A549 (cell line): Measurements from ENCODE around the gene ADARB2. TPM values are rescaled to one million over a fixed set of nuclear protein-coding genes. Genes with fewer than 3 reads are reported as not detected.

Experiments used
- ATAC-seq, 2 experiments: fragments of 200-7000 bp in 1 of 2; fragments of >200 bp in 1 of 2; cut with Nextera tagmentation in 1 of 2; cut with Tn5 transposase in 1 of 2; 3 replicates each; pipeline versions ENCODE4 v1.8.0 to v1.9.1; 2018 to 2020; ENCODE audit warnings: mild to moderate bottlenecking in 1 of 2, moderate library complexity in 1 of 2
- CTCF ChIA-PET: fragments of 300-600 bp; sonication (Branson Sonifier 250); formaldehyde crosslinking; extraction: SDS; loops from one replicate; lab custom pipeline; 2021; ENCODE audit warnings: antibody characterized with exemption, inconsistent platforms; lab: Yijun Ruan, JAX
- POLR2A ChIA-PET: fragments of 350-600 bp; formaldehyde crosslinking; extraction: SDS; loops from one replicate; lab custom pipeline; 2021; ENCODE audit warnings: antibody characterized with exemption, inconsistent platforms; lab: Yijun Ruan, JAX
- DNase-seq, 2 experiments: peaks; one replicate each; pipeline versions ENCODE4 v3.0.0 to v3.0.0-alpha.2; 2011 to 2016; ENCODE audit warnings: low read depth in 1 of 2, low spot score in 1 of 2
- FAIRE-seq: peaks from 2 replicates; lab custom pipeline; 2011; peaks lifted over from hg19 to GRCh38; lab: Jason Lieb, UNC
- H3K27ac ChIP-seq, 2 experiments: fragments of >200 bp; sonication (Bioruptor Twin); formaldehyde crosslinking; 3 replicates each; pipeline ENCODE4 v1.5.1; 2016 to 2017
- H3K4me1 ChIP-seq: fragments of >200 bp; sonication (Bioruptor Twin); formaldehyde crosslinking; 3 replicates; pipeline ENCODE4 v1.6.1; 2016
- H3K4me2 ChIP-seq: fragments of >200 bp; sonication (Bioruptor Twin); formaldehyde crosslinking; 3 replicates; pipeline ENCODE4 v1.6.1; 2016
- H3K4me3 ChIP-seq: fragments of >200 bp; sonication (Bioruptor Twin); formaldehyde crosslinking; 3 replicates; pipeline ENCODE4 v1.5.1; 2016
- H3K9me3 ChIP-seq: fragments of >200 bp; sonication (Bioruptor Twin); formaldehyde crosslinking; 3 replicates; pipeline ENCODE4 v1.6.1; 2016
- ATOH8 ChIP-seq: fragments of 250-450 bp; sonication (Bioruptor Pico); IDR thresholded peaks from 2 replicates; pipeline ENCODE4 v1.5.0; 2020; ENCODE audit warnings: low read depth, mild to moderate bottlenecking, moderate library complexity
- BCL3 ChIP-seq: fragments of >200 bp; sonication (Bioruptor Twin); formaldehyde crosslinking; IDR thresholded peaks from 3 replicates; pipeline ENCODE4 v1.6.1; 2016
- CBX8 ChIP-seq: fragments of 200-600 bp; sonication (generic); IDR thresholded peaks from 2 replicates; pipeline ENCODE4 v1.6.1; 2016
- CEBPB ChIP-seq, 2 experiments: fragments of >200 bp in 1 of 2; sonication (Bioruptor Twin) in 1 of 2; formaldehyde crosslinking in 1 of 2; IDR thresholded peaks; 2 replicates each; pipeline ENCODE4 v1.6.1; 2012 to 2016
- CHD4 ChIP-seq: fragments of 200-600 bp; sonication (generic); IDR thresholded peaks from 2 replicates; pipeline ENCODE4 v1.6.1; 2016; ENCODE audit warnings: antibody characterized with exemption, mild to moderate bottlenecking, borderline replicate concordance
- E2F6 ChIP-seq: IDR thresholded peaks from 2 replicates; pipeline ENCODE4 v1.6.1; 2012; ENCODE audit warnings: low read depth, borderline replicate concordance
- EHF ChIP-seq: fragments of 250-450 bp; sonication (Bioruptor Pico); IDR thresholded peaks from 2 replicates; pipeline ENCODE4 v1.5.0; 2020; ENCODE audit warnings: mild to moderate bottlenecking
- EHMT2 ChIP-seq: fragments of 200-600 bp; sonication (generic); IDR thresholded peaks from 2 replicates; pipeline ENCODE4 v1.6.1; 2016; ENCODE audit warnings: antibody characterized with exemption, low read depth, mild to moderate bottlenecking, moderate library complexity
- ELK1 ChIP-seq: fragments of 150-350 bp; IDR thresholded peaks from 2 replicates; pipeline ENCODE4 v1.6.1; 2014; ENCODE audit warnings: low read depth, mild to moderate bottlenecking, low read length
- FOSB ChIP-seq: fragments of 250-450 bp; sonication (Bioruptor Pico); IDR thresholded peaks from 2 replicates; pipeline ENCODE4 v1.5.0; 2020; ENCODE audit warnings: mild to moderate bottlenecking, moderate library complexity
- GATA3 ChIP-seq: IDR thresholded peaks from 2 replicates; pipeline ENCODE4 v1.6.1; 2012; ENCODE audit warnings: borderline replicate concordance
- HES2 ChIP-seq: fragments of >200 bp; sonication (Bioruptor Twin); formaldehyde crosslinking; IDR thresholded peaks from 2 replicates; pipeline ENCODE4 v1.6.1; 2016
- HEYL ChIP-seq: fragments of 250-450 bp; sonication (Bioruptor Pico); IDR thresholded peaks from 2 replicates; pipeline ENCODE4 v1.8.0; 2021; ENCODE audit warnings: mild to moderate bottlenecking, moderate library complexity
- HOXA7 ChIP-seq: fragments of 250-450 bp; sonication (Bioruptor Pico); IDR thresholded peaks from 2 replicates; pipeline ENCODE4 v1.5.0; 2020; ENCODE audit warnings: mild to moderate bottlenecking, moderate library complexity
- HOXB13 ChIP-seq: fragments of 250-450 bp; sonication (Bioruptor Pico); IDR thresholded peaks from 2 replicates; pipeline ENCODE4 v1.5.0; 2020; ENCODE audit warnings: low read depth, mild to moderate bottlenecking, moderate library complexity
- HOXB5 ChIP-seq: fragments of 250-450 bp; sonication (Bioruptor Pico); IDR thresholded peaks from 2 replicates; pipeline ENCODE4 v1.5.0; 2020; ENCODE audit warnings: mild to moderate bottlenecking, moderate library complexity
- JUNB ChIP-seq: fragments of >200 bp; sonication (Bioruptor Twin); formaldehyde crosslinking; IDR thresholded peaks from 2 replicates; pipeline ENCODE4 v1.6.1; 2016
- KDM5A ChIP-seq: fragments of 200-600 bp; sonication (generic); IDR thresholded peaks from 2 replicates; pipeline ENCODE4 v1.6.1; 2016; ENCODE audit warnings: antibody characterized with exemption, mild to moderate bottlenecking
- MAX ChIP-seq: IDR thresholded peaks from 2 replicates; pipeline ENCODE4 v1.6.1; 2012
- NFE2L2 ChIP-seq: fragments of 150-350 bp; conservative IDR thresholded peaks from 2 replicates; pipeline ENCODE4 v1.6.1; 2014; ENCODE audit warnings: low read length
- PBX3 ChIP-seq: IDR thresholded peaks from 2 replicates; pipeline ENCODE4 v1.6.1; 2012
- PHF8 ChIP-seq: fragments of 200-600 bp; sonication (generic); IDR thresholded peaks from 2 replicates; pipeline ENCODE4 v1.6.1; 2016; ENCODE audit warnings: low read depth, mild to moderate bottlenecking, antibody characterized with exemption, moderate library complexity, borderline replicate concordance
- POLR2AphosphoS2 ChIP-seq: conservative IDR thresholded peaks from 2 replicates; pipeline ENCODE4 v1.6.1; 2012; ENCODE audit warnings: low read length, improper control_type of control experiment, inconsistent platforms
- RAD21 ChIP-seq, 2 experiments: fragments of >200 bp in 1 of 2; sonication (Bioruptor Twin) in 1 of 2; formaldehyde crosslinking in 1 of 2; IDR thresholded peaks in 1 of 2; conservative IDR thresholded peaks in 1 of 2; 2 replicates in 1 of 2; 3 replicates in 1 of 2; pipeline ENCODE4 v1.6.1; 2012 to 2018; ENCODE audit warnings: inconsistent platforms in 1 of 2
- RCOR1 ChIP-seq: fragments of 150-350 bp; IDR thresholded peaks from 2 replicates; pipeline ENCODE4 v1.6.1; 2014; ENCODE audit warnings: antibody characterized with exemption, low read length, low read depth
- RNF2 ChIP-seq: fragments of 200-600 bp; sonication (generic); IDR thresholded peaks from 2 replicates; pipeline ENCODE4 v1.6.1; 2016; ENCODE audit warnings: low read depth, mild to moderate bottlenecking, antibody characterized with exemption, moderate library complexity, borderline replicate concordance
- SMC3 ChIP-seq: fragments of >200 bp; sonication (Bioruptor Twin); formaldehyde crosslinking; IDR thresholded peaks from 3 replicates; pipeline ENCODE4 v1.6.1; 2018; ENCODE audit warnings: inconsistent platforms
- TFCP2L1 ChIP-seq: fragments of 250-450 bp; sonication (Bioruptor Pico); IDR thresholded peaks from 2 replicates; pipeline ENCODE4 v1.5.0; 2021; ENCODE audit warnings: mild to moderate bottlenecking
- TP53 ChIP-seq: fragments of 250-450 bp; sonication (Bioruptor Pico); IDR thresholded peaks from 2 replicates; pipeline ENCODE4 v1.5.0; 2021; ENCODE audit warnings: mild to moderate bottlenecking, moderate library complexity
- USF2 ChIP-seq: fragments of 450-650 bp; IDR thresholded peaks from 2 replicates; pipeline ENCODE4 v1.6.1; 2014; ENCODE audit warnings: antibody characterized with exemption
- WGBS: methylation state at CpG from one replicate; pipeline ENCODE4 v1.1.6; 2017; ENCODE audit errors: missing lambda C conversion rate; 5-methylcytosine and 5-hydroxymethylcytosine counted together
- polyA plus RNA-seq, 4 experiments: library from polyadenylated mRNA; depleted of rRNA in 3 of 4; stranded (reverse); fragments of >200 nt; fragmentation: RNase III in 1 of 4; extraction: RNeasy Plus Mini Kit Qiagen cat#74134 plus additional on column Dnase treatment in 1 of 4; gene quantifications; 2 replicates in 3 of 4; 3 replicates in 1 of 4; pipeline ENCODE4 v1.2.3, GENCODE V29; 2011 to 2017

ADARB2 gene
- polyA plus RNA-seq, 2 of the 4 experiments (the other 2 are of a cell fraction) = not detected

GRCh38 chr10:1160561-1161314 is 576.6 kb downstream of the ADARB2 start:
- CTCF ChIA-PET = interaction anchor here (0.7 to 1.4 kb wide), 2 partner anchors 12 to 19 kb away, joined by 3 to 4 read pairs; no protein-coding TSS in a partner anchor
- DNase-seq = no peak
- Histone ChIP-seq H3K9me3 (no peaks in the 10 kb centered on the region), H3K27ac (no peak overlapping the region), H3K4me3 (no peak overlapping the region), H3K4me1 (no peaks in the 10 kb centered on the region), H3K4me2 (no peak overlapping the region)
- ATAC-seq = no peak
- no peak for FAIRE-seq
- POLR2A ChIA-PET = no interaction called here
- 45% methylated on average over 22 of the region's 25 CpGs for WGBS
- TF ChIP-seq HOXB13 (CRISPR knock-in tag) = no peak
- no peak for TF ChIP-seq JUNB
- TF ChIP-seq USF2 = no peak
- TF ChIP-seq FOSB = no peak
- TF ChIP-seq HES2 = no peak
- no peak for TF ChIP-seq NFE2L2
- no peak for TF ChIP-seq ELK1
- no peak for TF ChIP-seq KDM5A
- TF ChIP-seq PHF8 = no peak
- TF ChIP-seq SMC3 = no peak
- no peak for TF ChIP-seq BCL3
- no peak for TF ChIP-seq RCOR1
- no peak for TF ChIP-seq ATOH8 (CRISPR knock-in tag)
- no peak for TF ChIP-seq CHD4
- TF ChIP-seq HEYL (CRISPR knock-in tag) = no peak
- no peak for TF ChIP-seq EHF
- no peak for TF ChIP-seq CEBPB (IDR thresholded peaks at IDR 0.05)
- TF ChIP-seq CBX8 = no peak
- TF ChIP-seq POLR2AphosphoS2 = no peak
- no peak for TF ChIP-seq HOXB5 (CRISPR knock-in tag)

GRCh38 chr10:1159131-1160061 is 577.9 kb downstream of the ADARB2 start:
- CTCF ChIA-PET = interaction anchor here (0.7 kb wide), 1 partner anchor 18 kb away, joined by 4 read pairs; no protein-coding TSS in a partner anchor
- ATAC-seq (no peak), FAIRE-seq (no peak), DNase-seq (no peak)
- H3K9me3 ChIP-seq = no peaks in the 10 kb centered on the region
- 75% methylated on average over 46 of the region's 59 CpGs for WGBS
- POLR2A ChIA-PET = no interaction called here
- no peak overlapping the region for H3K4me3 ChIP-seq
- H3K4me2 ChIP-seq = no peak overlapping the region
- H3K4me1 ChIP-seq = no peaks in the 10 kb centered on the region
- H3K27ac ChIP-seq = no peak overlapping the region
- TF ChIP-seq PBX3 (no peak), RAD21 (conservative IDR thresholded peaks at IDR 0.05 in 1 of 2, IDR thresholded peaks at IDR 0.05 in 1 of 2) (no peak), RCOR1 (no peak), CHD4 (no peak), GATA3 (no peak), E2F6 (no peak), TP53 (no peak), SMC3 (no peak), RNF2 (no peak), HOXA7 (CRISPR knock-in tag) (no peak), MAX (no peak), EHMT2 (no peak), TFCP2L1 (CRISPR knock-in tag) (no peak), POLR2AphosphoS2 (no peak)
